ENCODE data around the gene SLC51B.

The SLC51B gene

DNA sequence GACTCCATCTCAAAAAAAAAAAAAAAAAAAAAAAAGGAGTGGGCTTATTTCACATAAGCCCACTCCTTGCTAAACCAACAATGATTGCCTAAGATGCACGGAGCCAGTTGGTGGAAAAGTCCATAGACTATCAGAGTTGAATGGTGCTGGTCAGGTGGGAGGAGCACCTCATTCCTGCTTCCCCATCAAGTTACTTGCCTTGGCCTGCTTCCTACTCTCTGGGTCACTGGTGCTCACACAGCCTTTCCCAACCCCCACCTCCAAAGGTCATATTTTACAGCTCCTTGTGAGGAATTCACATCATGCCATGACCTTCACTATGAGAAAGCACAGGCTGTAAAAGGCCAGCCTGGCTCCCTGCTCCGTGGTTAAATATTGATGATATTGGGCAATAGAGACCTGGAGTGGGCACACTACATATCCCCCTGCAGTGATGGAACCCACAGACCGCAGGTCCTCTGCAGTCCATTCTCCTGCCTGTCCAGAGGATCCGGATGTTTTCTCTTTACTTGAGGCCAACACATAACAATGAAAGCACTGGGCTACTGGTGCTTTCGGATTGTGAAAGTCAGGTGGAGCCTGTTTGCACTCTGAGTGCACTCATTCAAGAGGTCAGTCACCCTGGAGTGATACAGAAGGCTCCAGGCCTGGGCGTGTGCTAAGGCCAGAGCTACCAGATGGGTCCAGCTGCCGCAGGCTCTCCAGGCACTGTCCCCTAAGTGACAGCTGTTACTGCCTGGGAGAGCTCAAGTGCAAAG, at the start of gene SLC51B:
TSS of gene SLC51B (plus strand) at position 664 of the 758 bp plus-strand sequence. CDS start 4,618 bp downstream, outside the sequence.
- no peaks in the 10 kb centered on the region for H3K9me3 ChIP-seq (ENCODE audit: severe bottlenecking)
- H3K27me3 ChIP-seq (ENCODE audit: insufficient read depth, poor library complexity, severe bottlenecking), result no peaks in the 10 kb centered on the region
- peak; percentile 34 for DNase-seq (ENCODE audit: low spot score)
- H3K4me3 ChIP-seq (ENCODE audit: severe bottlenecking), result no peak within 1 kb of the TSS
- TF ChIP-seq, protein P1, sequence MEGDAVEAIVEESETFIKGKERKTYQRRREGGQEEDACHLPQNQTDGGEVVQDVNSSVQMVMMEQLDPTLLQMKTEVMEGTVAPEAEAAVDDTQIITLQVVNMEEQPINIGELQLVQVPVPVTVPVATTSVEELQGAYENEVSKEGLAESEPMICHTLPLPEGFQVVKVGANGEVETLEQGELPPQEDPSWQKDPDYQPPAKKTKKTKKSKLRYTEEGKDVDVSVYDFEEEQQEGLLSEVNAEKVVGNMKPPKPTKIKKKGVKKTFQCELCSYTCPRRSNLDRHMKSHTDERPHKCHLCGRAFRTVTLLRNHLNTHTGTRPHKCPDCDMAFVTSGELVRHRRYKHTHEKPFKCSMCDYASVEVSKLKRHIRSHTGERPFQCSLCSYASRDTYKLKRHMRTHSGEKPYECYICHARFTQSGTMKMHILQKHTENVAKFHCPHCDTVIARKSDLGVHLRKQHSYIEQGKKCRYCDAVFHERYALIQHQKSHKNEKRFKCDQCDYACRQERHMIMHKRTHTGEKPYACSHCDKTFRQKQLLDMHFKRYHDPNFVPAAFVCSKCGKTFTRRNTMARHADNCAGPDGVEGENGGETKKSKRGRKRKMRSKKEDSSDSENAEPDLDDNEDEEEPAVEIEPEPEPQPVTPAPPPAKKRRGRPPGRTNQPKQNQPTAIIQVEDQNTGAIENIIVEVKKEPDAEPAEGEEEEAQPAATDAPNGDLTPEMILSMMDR (IDR thresholded peaks at IDR 0.05; ENCODE audit: poor library complexity, severe bottlenecking), result no peak
- no peak for ATAC-seq (ENCODE audit: low read depth)
- H3K4me1 ChIP-seq (ENCODE audit: insufficient read depth, poor library complexity, severe bottlenecking), result peaks cover 6% of the 10 kb centered on the region
- no peak within 1 kb of the TSS for H3K27ac ChIP-seq (ENCODE audit: poor library complexity, severe bottlenecking)
- no peaks in the 10 kb centered on the region for H3K36me3 ChIP-seq (ENCODE audit: low read depth)

DNA sequence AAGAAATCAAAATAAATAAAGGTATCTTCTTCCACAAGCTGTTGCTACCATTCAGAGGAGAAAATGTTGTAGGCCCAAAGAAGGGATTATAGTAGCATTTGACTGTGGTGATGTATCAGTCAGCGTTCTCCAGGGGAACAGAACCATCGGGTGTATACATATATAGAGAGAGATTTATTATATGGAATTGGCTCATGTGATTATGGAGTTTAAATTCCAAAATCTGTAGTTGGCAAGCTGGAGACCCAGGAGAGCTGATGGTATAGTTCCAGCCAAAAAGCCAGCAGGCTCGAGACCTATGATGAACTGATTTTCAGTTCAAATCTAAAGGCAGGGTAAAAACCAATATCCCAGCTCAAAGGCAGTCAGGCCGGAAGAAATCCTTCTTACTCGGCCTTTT, 48.1 kb upstream of the SLC51B start:
- DNase-seq (ENCODE audit: low spot score) (no peak), ATAC-seq (ENCODE audit: low read depth) (no peak)
- Histone ChIP-seq H3K4me3 (ENCODE audit: severe bottlenecking) (no peak overlapping the region), H3K27me3 (ENCODE audit: insufficient read depth, poor library complexity, severe bottlenecking) (no peaks in the 10 kb centered on the region), H3K9me3 (ENCODE audit: severe bottlenecking) (no peaks in the 10 kb centered on the region), H3K27ac (ENCODE audit: poor library complexity, severe bottlenecking) (no peak overlapping the region), H3K4me1 (ENCODE audit: insufficient read depth, poor library complexity, severe bottlenecking) (no peaks in the 10 kb centered on the region), H3K36me3 (ENCODE audit: low read depth) (peaks cover 3% of the 10 kb centered on the region)
- TF ChIP-seq, protein P1 (IDR thresholded peaks at IDR 0.05; ENCODE audit: poor library complexity, severe bottlenecking), result no peak

DNA sequence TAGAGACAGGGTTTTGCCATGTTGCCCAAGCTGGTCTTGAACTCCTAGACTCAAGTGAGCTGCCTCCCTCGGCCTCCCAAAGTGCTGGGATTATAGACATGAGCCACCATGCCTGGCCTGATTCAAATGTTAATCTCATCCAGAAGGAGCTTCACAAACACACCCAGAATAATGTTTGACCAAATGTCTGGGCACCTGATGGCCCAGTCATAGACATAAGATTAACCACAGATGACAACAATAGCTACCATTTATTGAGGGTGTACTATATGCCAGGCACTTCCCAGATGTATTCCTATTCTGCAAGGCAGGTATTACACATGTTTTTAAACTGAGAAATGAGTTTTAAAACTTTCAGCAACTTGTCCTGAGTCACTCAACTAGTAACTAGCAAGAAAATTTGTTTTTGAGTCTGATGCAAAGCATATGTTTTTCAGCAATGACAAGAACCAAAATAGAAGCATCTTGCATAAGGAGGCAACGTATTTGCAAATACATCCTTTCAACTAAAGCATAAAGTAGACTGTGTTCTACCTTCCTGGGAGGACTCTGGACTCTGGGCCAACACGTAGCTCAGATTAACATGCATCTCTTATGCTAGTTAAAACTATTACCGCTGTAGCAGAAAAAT, 47.3 kb upstream of the SLC51B start:
- H3K4me1 ChIP-seq (ENCODE audit: insufficient read depth, poor library complexity, severe bottlenecking), result no peaks in the 10 kb centered on the region
- ATAC-seq (ENCODE audit: low read depth) (no peak), DNase-seq (ENCODE audit: low spot score) (no peak)
- H3K36me3 ChIP-seq (ENCODE audit: low read depth), result peaks cover 9% of the 10 kb centered on the region
- H3K27ac ChIP-seq (ENCODE audit: poor library complexity, severe bottlenecking), result no peak overlapping the region
- no peaks in the 10 kb centered on the region for H3K27me3 ChIP-seq (ENCODE audit: insufficient read depth, poor library complexity, severe bottlenecking)
- H3K4me3 ChIP-seq (ENCODE audit: severe bottlenecking), result no peak overlapping the region
- TF ChIP-seq, protein P1 (IDR thresholded peaks at IDR 0.05; ENCODE audit: poor library complexity, severe bottlenecking), result no peak
- no peaks in the 10 kb centered on the region for H3K9me3 ChIP-seq (ENCODE audit: severe bottlenecking)

GRCh38 chr15:65004993-65005392, 40.2 kb upstream of the SLC51B start:
- peaks cover 5% of the 10 kb centered on the region for H3K4me1 ChIP-seq (ENCODE audit: insufficient read depth, poor library complexity, severe bottlenecking)
- TF ChIP-seq, protein P1 (IDR thresholded peaks at IDR 0.05; ENCODE audit: poor library complexity, severe bottlenecking), result no peak
- ATAC-seq (ENCODE audit: low read depth), result no peak
- no peak for DNase-seq (ENCODE audit: low spot score)
- no peak overlapping the region for H3K27ac ChIP-seq (ENCODE audit: poor library complexity, severe bottlenecking)
- H3K9me3 ChIP-seq (ENCODE audit: severe bottlenecking), result no peaks in the 10 kb centered on the region
- H3K27me3 ChIP-seq (ENCODE audit: insufficient read depth, poor library complexity, severe bottlenecking), result no peaks in the 10 kb centered on the region
- peaks cover 38% of the 10 kb centered on the region for H3K36me3 ChIP-seq (ENCODE audit: low read depth)
- no peak overlapping the region for H3K4me3 ChIP-seq (ENCODE audit: severe bottlenecking)

DNA sequence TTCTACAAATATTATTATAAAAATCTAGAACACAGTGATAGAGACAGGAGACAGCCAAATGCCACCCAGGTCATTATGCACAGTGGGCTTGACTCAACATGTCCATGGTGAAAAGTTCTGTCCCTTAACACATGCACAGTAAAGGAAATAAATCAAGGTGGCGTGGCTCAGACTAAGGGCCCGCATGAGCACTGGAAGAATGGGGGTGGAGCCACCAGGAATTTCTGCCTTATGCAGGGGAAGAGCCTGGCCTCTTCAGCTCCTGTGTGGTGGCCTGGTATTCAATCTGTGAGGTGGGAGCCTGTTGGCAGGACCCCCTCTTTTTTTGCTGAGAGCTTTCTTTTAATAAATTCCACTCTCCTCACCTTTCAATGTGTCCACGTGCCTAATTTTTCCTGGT, 38.3 kb upstream of the SLC51B start:
- DNase-seq (ENCODE audit: low spot score) (no peak), ATAC-seq (ENCODE audit: low read depth) (0 out of 3 replicates have a peak, but pooled peaks have one; percentile 42)
- Histone ChIP-seq H3K4me1 (ENCODE audit: insufficient read depth, poor library complexity, severe bottlenecking) (peaks cover 5% of the 10 kb centered on the region), H3K4me3 (ENCODE audit: severe bottlenecking) (no peak overlapping the region), H3K27ac (ENCODE audit: poor library complexity, severe bottlenecking) (no peak overlapping the region), H3K9me3 (ENCODE audit: severe bottlenecking) (no peaks in the 10 kb centered on the region), H3K27me3 (ENCODE audit: insufficient read depth, poor library complexity, severe bottlenecking) (no peaks in the 10 kb centered on the region), H3K36me3 (ENCODE audit: low read depth) (peaks cover 46% of the 10 kb centered on the region)
- TF ChIP-seq, protein P1 (IDR thresholded peaks at IDR 0.05; ENCODE audit: poor library complexity, severe bottlenecking), result no peak
